ENCODE data around the gene B3GALT4.

DNA sequence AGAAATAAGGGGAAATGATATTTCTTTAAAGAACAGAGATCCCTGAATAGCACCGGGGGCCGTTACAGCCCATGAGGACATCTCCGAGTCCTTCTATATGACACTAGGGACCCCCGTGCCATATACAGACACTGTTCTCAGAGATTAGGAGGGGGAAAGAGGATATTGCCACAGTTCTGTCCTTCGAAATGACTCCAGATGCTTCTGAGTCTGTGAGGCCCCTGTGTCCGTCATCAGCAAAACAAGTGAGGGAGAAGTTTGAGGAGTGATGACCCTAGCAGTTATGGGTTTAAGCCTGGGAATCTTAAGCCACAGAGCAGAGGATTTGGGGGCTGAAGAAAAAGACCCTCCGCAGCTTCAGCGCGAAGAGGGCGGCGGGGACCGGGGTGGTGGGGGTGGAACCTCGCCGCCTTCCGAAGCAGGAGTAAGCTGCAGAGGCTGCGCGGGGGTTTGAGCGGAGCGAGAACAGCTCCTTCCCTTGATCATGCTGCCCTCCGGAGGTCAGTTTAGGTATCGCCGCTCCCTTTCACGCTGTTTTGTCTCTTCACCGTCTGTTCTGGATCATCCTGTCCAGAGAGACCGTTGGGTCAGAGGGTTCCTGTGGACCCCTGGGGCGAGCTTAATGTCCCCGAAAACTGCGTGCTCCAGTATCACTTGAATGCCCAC is 28.8 kb upstream of the B3GALT4 start:
- TF ChIP-seq, protein P1, sequence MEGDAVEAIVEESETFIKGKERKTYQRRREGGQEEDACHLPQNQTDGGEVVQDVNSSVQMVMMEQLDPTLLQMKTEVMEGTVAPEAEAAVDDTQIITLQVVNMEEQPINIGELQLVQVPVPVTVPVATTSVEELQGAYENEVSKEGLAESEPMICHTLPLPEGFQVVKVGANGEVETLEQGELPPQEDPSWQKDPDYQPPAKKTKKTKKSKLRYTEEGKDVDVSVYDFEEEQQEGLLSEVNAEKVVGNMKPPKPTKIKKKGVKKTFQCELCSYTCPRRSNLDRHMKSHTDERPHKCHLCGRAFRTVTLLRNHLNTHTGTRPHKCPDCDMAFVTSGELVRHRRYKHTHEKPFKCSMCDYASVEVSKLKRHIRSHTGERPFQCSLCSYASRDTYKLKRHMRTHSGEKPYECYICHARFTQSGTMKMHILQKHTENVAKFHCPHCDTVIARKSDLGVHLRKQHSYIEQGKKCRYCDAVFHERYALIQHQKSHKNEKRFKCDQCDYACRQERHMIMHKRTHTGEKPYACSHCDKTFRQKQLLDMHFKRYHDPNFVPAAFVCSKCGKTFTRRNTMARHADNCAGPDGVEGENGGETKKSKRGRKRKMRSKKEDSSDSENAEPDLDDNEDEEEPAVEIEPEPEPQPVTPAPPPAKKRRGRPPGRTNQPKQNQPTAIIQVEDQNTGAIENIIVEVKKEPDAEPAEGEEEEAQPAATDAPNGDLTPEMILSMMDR (IDR thresholded peaks at IDR 0.05): peak; percentile 80 to 99 (median 98)
- TF ChIP-seq POLR2A (IDR thresholded peaks at IDR 0.05): no peak
